Activated CD4-positive, alpha-beta T cell treated with anti-CD3 and anti-CD28 coated beads for 36 hours (primary cell): ENCODE measurements around the gene NTM. TPM values are rescaled to one million over a fixed set of nuclear protein-coding genes. Genes with fewer than 3 reads are reported as not detected.

Source experiments
- ATAC-seq: fragments of 200-7000 bp; cut with Tn5 transposase; one replicate; pipeline ENCODE4 v1.10.0; 2021; ENCODE audit warnings: mild to moderate bottlenecking, moderate library complexity
- CTCF ChIA-PET: fragments of 350-600 bp; sonication (Branson Sonifier 250); formaldehyde crosslinking; loops from one replicate; lab custom pipeline; 2021; ENCODE audit warnings: antibody characterized with exemption; lab: Charles Lee
- POLR2A ChIA-PET: fragments of 350-600 bp; sonication (Branson Sonifier 250); formaldehyde crosslinking; loops from one replicate; lab custom pipeline; 2021; ENCODE audit warnings: antibody characterized with exemption, inconsistent platforms; lab: Charles Lee
- DNase-seq: peaks from one replicate; pipeline ENCODE4 v3.0.0-alpha.2; 2020
- H3K27ac Mint-ChIP-seq: one replicate; pipeline ENCODE4 v1.8.0; 2021; ENCODE audit warnings: mixed read lengths
- H3K27me3 Mint-ChIP-seq: one replicate; pipeline ENCODE4 v1.8.0; 2021; ENCODE audit warnings: mixed read lengths
- H3K36me3 Mint-ChIP-seq: one replicate; pipeline ENCODE4 v1.8.0; 2021; ENCODE audit warnings: low read depth, mixed read lengths
- H3K4me1 Mint-ChIP-seq: one replicate; pipeline ENCODE4 v1.8.0; 2021; ENCODE audit warnings: mixed read lengths
- H3K4me3 Mint-ChIP-seq: one replicate; pipeline ENCODE4 v1.8.0; 2021; ENCODE audit warnings: mild to moderate bottlenecking, moderate library complexity, mixed read lengths
- H3K9me3 Mint-ChIP-seq: one replicate; pipeline ENCODE4 v1.8.0; 2021; ENCODE audit warnings: low read depth, mixed read lengths
- intact Hi-C, 2 experiments: fragments of 100-400 bp; cut with DNase I in 1 of 2; cut with micrococcal nuclease in 1 of 2; formaldehyde crosslinking; loops; one replicate each; pipeline versions ENCODE4 v1.14.2 to v1.15.1; 2022 to 2024; cut with DNase I, micrococcal nuclease
- total RNA-seq, 2 experiments: library from RNA; stranded (reverse); gene quantifications; one replicate each; pipeline ENCODE4 v1.2.3, GENCODE V29; 2021

Gene NTM
- total RNA-seq, 2 experiments from 2014 or later: not detected

DNA sequence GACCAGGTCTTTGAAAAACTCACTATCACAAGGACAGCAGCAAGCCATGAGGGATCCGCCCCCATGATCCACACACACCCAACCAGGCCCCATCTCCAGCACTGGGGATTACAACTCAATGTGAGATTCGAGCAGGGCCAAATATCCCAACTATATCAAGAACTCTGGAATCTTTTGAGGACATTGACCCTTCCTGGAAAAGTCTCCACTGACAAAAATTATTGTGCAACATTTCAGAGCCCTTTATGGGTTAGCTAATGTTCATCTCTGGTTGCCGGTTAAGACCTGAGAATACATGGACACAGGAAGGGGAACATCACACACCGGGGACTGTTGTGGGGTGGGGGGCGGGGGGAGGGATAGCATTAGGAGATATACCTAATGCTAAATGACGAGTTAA, 479.1 kb downstream of the NTM start:
- H3K9me3 Mint-ChIP-seq: no peaks in the 10 kb centered on the region
- H3K4me3 Mint-ChIP-seq: no peak overlapping the region
- CTCF ChIA-PET: no interaction called here
- intact Hi-C loops: no loop called here
- no peak for DNase-seq
- H3K27me3 Mint-ChIP-seq: peaks cover 3% of the 10 kb centered on the region
- POLR2A ChIA-PET: no interaction called here
- no peak overlapping the region for H3K27ac Mint-ChIP-seq
- no peaks in the 10 kb centered on the region for H3K4me1 Mint-ChIP-seq
- no peaks in the 10 kb centered on the region for H3K36me3 Mint-ChIP-seq
- no peak for ATAC-seq

- no peak for ATAC-seq
- DNase-seq: no peak
- intact Hi-C loops: no loop called here
- POLR2A ChIA-PET: no interaction called here
- Mint-ChIP-seq H3K36me3 (no peaks in the 10 kb centered on the region), H3K27ac (no peak overlapping the region), H3K4me1 (no peaks in the 10 kb centered on the region), H3K27me3 (peaks cover 3% of the 10 kb centered on the region), H3K9me3 (no peaks in the 10 kb centered on the region), H3K4me3 (no peak overlapping the region)
- CTCF ChIA-PET: no interaction called here
Observed at GRCh38 chr11:131850507-131850906, 480.1 kb downstream of the NTM start.

GRCh38 chr11:131851964-131852755, 481.7 kb downstream of the NTM start:
- Mint-ChIP-seq H3K4me3 (no peak overlapping the region), H3K36me3 (no peaks in the 10 kb centered on the region), H3K9me3 (no peaks in the 10 kb centered on the region), H3K27me3 (no peaks in the 10 kb centered on the region), H3K27ac (no peak overlapping the region), H3K4me1 (no peaks in the 10 kb centered on the region)
- ATAC-seq: no peak
- POLR2A ChIA-PET: no interaction called here
- CTCF ChIA-PET: no interaction called here
- DNase-seq: no peak
- intact Hi-C loops: no loop called here

DNA sequence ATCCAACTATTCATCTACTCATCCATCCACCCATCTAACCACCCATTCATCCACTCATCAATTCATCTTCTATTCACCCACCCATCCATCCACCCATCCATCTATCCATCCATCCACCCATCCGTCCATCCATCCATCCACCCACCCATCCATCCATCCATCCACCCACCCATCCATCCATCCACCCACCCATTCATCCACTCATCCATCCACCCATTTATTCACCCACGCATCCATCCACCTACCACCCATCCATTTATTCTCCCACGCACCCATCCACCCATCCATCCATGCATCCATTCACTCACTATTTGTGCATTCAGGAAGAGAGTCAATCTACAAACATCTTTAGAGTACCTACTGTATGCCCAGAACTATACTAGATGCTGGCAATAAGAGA, 482.3 kb downstream of the NTM start:
- Mint-ChIP-seq H3K4me1 (no peaks in the 10 kb centered on the region), H3K27me3 (no peaks in the 10 kb centered on the region), H3K9me3 (no peaks in the 10 kb centered on the region), H3K36me3 (no peaks in the 10 kb centered on the region), H3K27ac (no peak overlapping the region), H3K4me3 (no peak overlapping the region)
- ChIA-PET POLR2A (no interaction called here), CTCF (interaction anchor here (0.6 kb wide), 1 partner anchor 622 kb away, joined by 3 read pairs; no protein-coding TSS in a partner anchor)
- DNase-seq (no peak), ATAC-seq (no peak)
- intact Hi-C loops: no loop called here

DNA sequence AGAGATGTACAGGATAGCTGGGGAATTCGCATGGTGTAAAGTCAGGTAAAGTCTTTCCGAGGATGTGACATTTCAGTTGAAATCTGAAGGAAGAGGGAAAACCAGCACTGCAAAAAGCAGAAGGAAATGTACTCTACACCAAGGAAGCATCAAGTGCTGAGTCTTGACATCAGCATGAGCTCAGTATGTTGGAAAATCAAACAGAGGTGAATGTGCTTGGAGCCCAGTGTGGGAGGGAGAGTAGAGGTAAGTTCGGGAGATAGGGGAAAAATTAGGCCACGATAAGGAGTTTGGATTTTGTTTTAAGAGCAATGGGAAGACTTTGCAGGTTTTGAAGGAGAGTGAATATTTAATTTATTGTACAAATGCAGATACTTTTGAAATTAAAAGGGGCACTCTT, 484.0 kb downstream of the NTM start:
- Mint-ChIP-seq H3K27ac (no peak overlapping the region), H3K9me3 (no peaks in the 10 kb centered on the region), H3K4me1 (no peaks in the 10 kb centered on the region), H3K36me3 (no peaks in the 10 kb centered on the region), H3K27me3 (no peaks in the 10 kb centered on the region), H3K4me3 (no peak overlapping the region)
- intact Hi-C loops: no loop called here
- POLR2A ChIA-PET: no interaction called here
- no peak for ATAC-seq
- CTCF ChIA-PET: no interaction called here
- DNase-seq: no peak

DNA sequence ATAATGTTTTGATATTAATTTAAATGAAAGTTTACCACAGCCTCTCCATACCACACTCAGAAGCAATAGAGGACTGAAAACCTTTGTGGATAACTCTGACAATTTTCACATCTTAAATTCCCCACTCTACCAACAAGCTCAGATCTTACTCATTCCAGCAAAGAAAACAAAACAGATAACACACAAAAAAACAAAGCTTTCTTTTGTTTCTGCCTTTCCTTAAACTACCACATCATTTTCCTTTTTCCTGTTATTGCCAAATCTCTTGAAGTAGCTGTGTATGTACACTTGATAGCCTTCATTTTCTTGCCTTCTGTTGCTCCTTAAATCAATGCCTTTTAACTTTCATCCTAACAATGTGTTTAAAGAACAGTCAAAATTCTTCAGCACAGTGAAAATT, 484.9 kb downstream of the NTM start:
- ATAC-seq: no peak
- Mint-ChIP-seq H3K4me3 (no peak overlapping the region), H3K4me1 (no peaks in the 10 kb centered on the region), H3K9me3 (no peaks in the 10 kb centered on the region), H3K27ac (no peak overlapping the region), H3K36me3 (no peaks in the 10 kb centered on the region), H3K27me3 (no peaks in the 10 kb centered on the region)
- no peak for DNase-seq
- ChIA-PET POLR2A (no interaction called here), CTCF (interaction anchor here (0.6 kb wide), 1 partner anchor 791 kb away, joined by 3 read pairs; no protein-coding TSS in a partner anchor)
- intact Hi-C loops: no loop called here

DNA sequence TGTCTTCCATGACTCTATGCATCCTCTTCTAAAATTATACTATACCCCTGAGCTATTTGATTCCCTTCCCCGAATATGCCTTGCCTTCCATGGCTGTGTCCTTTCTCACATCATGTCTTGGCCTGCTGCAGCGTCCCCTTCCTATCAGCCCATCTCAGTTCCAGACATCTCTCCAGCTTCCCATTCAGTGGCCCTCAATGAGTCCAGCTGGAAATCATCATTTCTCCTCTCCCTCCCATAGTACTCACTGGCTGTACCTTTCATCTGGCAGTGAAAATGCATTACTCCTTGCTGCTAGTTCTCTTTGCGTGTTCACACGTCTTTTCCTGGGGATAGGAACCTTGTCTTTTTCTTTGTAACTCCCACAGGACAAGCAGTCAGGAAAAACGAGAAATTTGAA, 486.8 kb downstream of the NTM start:
- ATAC-seq: no peak
- intact Hi-C loops: no loop called here
- Mint-ChIP-seq H3K36me3 (no peaks in the 10 kb centered on the region), H3K4me1 (no peaks in the 10 kb centered on the region), H3K27ac (no peak overlapping the region), H3K9me3 (no peaks in the 10 kb centered on the region), H3K4me3 (no peak overlapping the region), H3K27me3 (no peaks in the 10 kb centered on the region)
- CTCF ChIA-PET: no interaction called here
- POLR2A ChIA-PET: no interaction called here
- DNase-seq: no peak

DNA sequence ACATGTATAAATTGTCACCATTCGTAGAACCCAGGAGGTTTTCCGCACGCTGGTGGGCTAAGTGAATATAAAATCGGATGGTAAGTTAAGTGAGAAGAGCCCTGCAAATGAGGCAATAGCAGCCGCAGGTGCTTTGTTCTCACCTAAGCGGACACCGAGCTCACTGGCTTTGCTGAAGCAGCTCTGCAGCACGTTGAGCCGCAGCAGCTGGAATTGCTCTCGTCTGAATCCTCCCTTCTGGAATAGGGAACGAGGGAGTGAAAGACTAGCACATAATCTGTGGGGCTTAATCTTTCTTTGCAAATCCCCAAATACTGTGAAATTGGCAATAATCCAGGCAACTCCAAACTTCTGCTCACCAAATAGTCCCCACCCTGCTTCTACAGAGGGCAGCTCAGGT, 488.1 kb downstream of the NTM start:
- Mint-ChIP-seq H3K27ac (no peak overlapping the region), H3K36me3 (no peaks in the 10 kb centered on the region), H3K9me3 (no peaks in the 10 kb centered on the region), H3K4me3 (no peak overlapping the region), H3K4me1 (no peaks in the 10 kb centered on the region), H3K27me3 (no peaks in the 10 kb centered on the region)
- DNase-seq (no peak), ATAC-seq (no peak)
- ChIA-PET CTCF (interaction anchor here (1.1 kb wide), 1 partner anchor 10 kb away, joined by 3 read pairs; no protein-coding TSS in a partner anchor), POLR2A (no interaction called here)
- intact Hi-C loops: no loop called here

DNA sequence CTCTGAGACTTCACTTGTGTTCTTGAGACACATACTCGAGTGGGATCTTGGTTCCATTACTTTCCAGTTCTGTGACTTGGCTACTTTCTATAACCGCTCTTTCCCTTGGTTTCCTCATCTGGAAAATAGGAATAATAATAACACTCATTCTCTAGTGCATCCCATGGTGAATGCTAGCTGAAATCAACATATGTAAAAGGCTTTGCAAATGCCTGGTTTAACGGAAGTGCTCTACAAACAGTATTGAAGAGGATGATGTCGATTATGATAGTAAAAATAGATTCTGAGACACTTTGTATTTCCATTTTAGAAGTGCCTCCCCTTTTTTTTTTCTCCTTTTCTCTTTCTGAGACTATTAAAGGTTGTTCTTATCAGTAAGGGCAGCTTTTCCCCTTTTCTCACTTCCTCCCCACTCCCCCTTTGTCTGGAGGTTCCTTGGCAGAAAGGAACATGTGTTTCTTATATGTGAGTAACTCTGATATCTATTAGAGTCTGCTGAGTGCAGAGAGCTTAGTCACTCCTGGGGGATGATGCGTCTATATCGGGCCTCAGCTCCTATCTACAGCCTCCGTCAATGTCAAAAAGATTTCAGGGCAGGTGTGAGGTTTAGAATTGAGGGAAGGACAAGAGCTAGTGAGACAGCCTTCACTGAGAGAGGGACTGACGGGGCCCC, 489.3 kb downstream of the NTM start:
- Mint-ChIP-seq H3K27me3 (no peaks in the 10 kb centered on the region), H3K36me3 (no peaks in the 10 kb centered on the region), H3K27ac (no peak overlapping the region), H3K9me3 (no peaks in the 10 kb centered on the region), H3K4me1 (no peaks in the 10 kb centered on the region), H3K4me3 (no peak overlapping the region)
- ChIA-PET CTCF (interaction anchor here (0.6 kb wide), 1 partner anchor 36 kb away, joined by 4 read pairs; no protein-coding TSS in a partner anchor), POLR2A (no interaction called here)
- DNase-seq (no peak), ATAC-seq (no peak)
- intact Hi-C loops: no loop called here

DNA sequence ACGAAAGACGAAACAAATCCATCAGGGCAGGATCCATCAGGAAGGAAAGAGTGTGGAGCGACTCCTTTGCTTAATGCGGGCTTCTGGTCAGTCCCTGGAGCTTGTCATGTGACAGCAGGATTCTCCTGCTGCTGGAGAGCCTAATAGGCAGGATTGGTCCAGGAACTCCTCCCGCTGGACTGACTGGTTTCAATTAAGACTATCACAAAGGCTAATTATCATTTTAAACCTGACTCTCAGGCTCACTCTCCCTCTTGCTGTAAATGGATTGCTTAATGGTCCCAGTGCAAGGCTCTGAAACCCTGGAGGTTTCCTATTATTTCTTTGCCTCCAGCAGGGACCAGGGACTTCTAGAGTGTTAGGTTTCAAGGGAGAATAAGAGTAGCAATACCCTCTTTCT, 493.8 kb downstream of the NTM start:
- Mint-ChIP-seq H3K9me3 (peaks cover 3% of the 10 kb centered on the region), H3K27ac (no peak overlapping the region), H3K4me3 (no peak overlapping the region), H3K4me1 (no peaks in the 10 kb centered on the region), H3K36me3 (no peaks in the 10 kb centered on the region), H3K27me3 (no peaks in the 10 kb centered on the region)
- ChIA-PET CTCF (no interaction called here), POLR2A (interaction anchor here (0.7 kb wide), 1 partner anchor 407 kb away, joined by 3 read pairs; no protein-coding TSS in a partner anchor)
- no peak for ATAC-seq
- no peak for DNase-seq
- intact Hi-C loops: no loop called here

GRCh38 chr11:131865860-131866259, 495.4 kb downstream of the NTM start:
- no peak for DNase-seq
- intact Hi-C loops: no loop called here
- no peaks in the 10 kb centered on the region for H3K4me1 Mint-ChIP-seq
- no peak overlapping the region for H3K27ac Mint-ChIP-seq
- H3K4me3 Mint-ChIP-seq: no peak overlapping the region
- H3K27me3 Mint-ChIP-seq: no peaks in the 10 kb centered on the region
- H3K36me3 Mint-ChIP-seq: no peaks in the 10 kb centered on the region
- no peak for ATAC-seq
- CTCF ChIA-PET: no interaction called here
- H3K9me3 Mint-ChIP-seq: peaks cover 3% of the 10 kb centered on the region
- POLR2A ChIA-PET: no interaction called here
